ENCODE results near the gene GAREM1. TPM values are rescaled to one million over a fixed set of nuclear protein-coding genes. Genes with fewer than 3 reads are reported as not detected.

GAREM1 gene
- total and polyA plus RNA-seq, 2 donors (not counting 3 experiments of a cell fraction or from before 2014, with no cell fraction given): 0.69 to 1.0 TPM

DNA sequence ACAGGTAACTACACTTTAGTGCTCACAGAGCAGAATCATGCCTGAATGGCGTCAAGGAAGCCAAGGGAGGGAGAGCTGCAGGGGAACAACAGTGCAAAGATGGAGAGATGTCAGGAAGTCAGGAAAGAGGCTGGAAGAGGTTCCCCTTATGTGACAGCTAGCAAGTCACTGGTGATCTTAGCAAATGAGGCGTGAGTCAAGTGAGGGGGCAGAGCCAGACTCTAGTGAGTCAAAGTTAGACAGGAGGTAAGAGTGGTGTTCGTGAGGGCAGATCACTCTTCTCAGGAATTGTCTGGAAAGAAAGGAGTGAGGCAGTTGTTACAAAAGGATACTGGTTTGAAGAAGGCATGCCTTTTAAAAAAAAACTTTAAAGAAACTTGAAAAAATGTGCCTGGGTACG is 193.8 kb downstream of the GAREM1 start:
- H3K9me3 ChIP-seq (replicated peaks; ENCODE audit: control insufficient read depth, insufficient read depth, low read length): no peaks in the 10 kb centered on the region
- H3K27ac ChIP-seq (ENCODE audit: insufficient read depth, low read depth, low read length): no peak overlapping the region
- H3K4me1 ChIP-seq (ENCODE audit: control insufficient read depth, extremely low read depth, insufficient read depth, low read length): no peaks in the 10 kb centered on the region
- H3K36me3 ChIP-seq (ENCODE audit: control insufficient read depth in 2 of 2, extremely low read depth in 1 of 2, insufficient read depth in 2 of 2, low read length in 2 of 2): no peaks in the 10 kb centered on the region
- no peak overlapping the region for H2AFZ ChIP-seq (ENCODE audit: low read depth, low read length)
- FAIRE-seq: no peak
- DNase-seq (ENCODE audit: low read depth, low spot score): no peak
- H3K79me2 ChIP-seq (ENCODE audit: control insufficient read depth, insufficient read depth, low read length): no peaks in the 10 kb centered on the region
- BruUV-seq (replicated peaks): no TSS peak
- no peaks in the 10 kb centered on the region for H3K9me1 ChIP-seq (replicated peaks; ENCODE audit: control insufficient read depth, extremely low read depth, insufficient read depth, low read length)
- H3K27me3 ChIP-seq (ENCODE audit: control insufficient read depth in 2 of 2, insufficient read depth in 2 of 2, low read length in 2 of 2): peaks cover 1 to 2% of the 10 kb centered on the region in 2 experiments
- dilution Hi-C loops (cut with MboI; ENCODE audit: extremely low pct_ligation_motif_present, low sequenced_read_pairs) (no loop called here), intact Hi-C loops (cut with micrococcal nuclease) (no loop called here)
- H4K20me1 ChIP-seq (replicated peaks; ENCODE audit: control insufficient read depth, extremely low read depth, insufficient read depth, low read length): no peaks in the 10 kb centered on the region
- no peak overlapping the region for H3K9ac ChIP-seq (replicated peaks; ENCODE audit: extremely low read depth, insufficient read depth, low read length)
- ChIA-PET CTCF (interaction anchor here (0.9 to 2.4 kb wide), 5 partner anchors 12 to 285 kb away, joined by 3 to 11 read pairs (median 6); partner anchors contain the start of gene GAREM1), POLR2A (no interaction called here)
- no peak overlapping the region for H3K4me2 ChIP-seq (ENCODE audit: insufficient read depth, low read length)
- H3K4me3 ChIP-seq (replicated peaks in 1 of 3; ENCODE audit: insufficient read depth in 1 of 3, low read depth in 1 of 3, low read length in 3 of 3): no peak overlapping the region
- TF ChIP-seq POLR2AphosphoS5 (IDR thresholded peaks at IDR 0.05; ENCODE audit: insufficient read depth, low read depth, low read length): no peak
- TF ChIP-seq, protein P1, sequence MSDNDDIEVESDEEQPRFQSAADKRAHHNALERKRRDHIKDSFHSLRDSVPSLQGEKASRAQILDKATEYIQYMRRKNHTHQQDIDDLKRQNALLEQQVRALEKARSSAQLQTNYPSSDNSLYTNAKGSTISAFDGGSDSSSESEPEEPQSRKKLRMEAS (IDR thresholded peaks at IDR 0.05; ENCODE audit: insufficient read depth, insufficient read length): no peak
- TF ChIP-seq MYC (IDR thresholded peaks at IDR 0.05; ENCODE audit: low read depth, low read length): no peak
- no peak for TF ChIP-seq EZH2 (IDR thresholded peaks at IDR 0.05; ENCODE audit: borderline replicate concordance, low read depth, low read length, severe bottlenecking)
- no peak for TF ChIP-seq GATA2 (IDR thresholded peaks at IDR 0.05; ENCODE audit: insufficient read depth, insufficient read length, low read depth, low read length)
- no peak for TF ChIP-seq FOS (IDR thresholded peaks at IDR 0.05; ENCODE audit: borderline replicate concordance, insufficient read depth, low read length)
- no peak for TF ChIP-seq JUN (IDR thresholded peaks at IDR 0.05; ENCODE audit: borderline replicate concordance, insufficient read depth, insufficient read length, low read depth)
- TF ChIP-seq, protein P2, sequence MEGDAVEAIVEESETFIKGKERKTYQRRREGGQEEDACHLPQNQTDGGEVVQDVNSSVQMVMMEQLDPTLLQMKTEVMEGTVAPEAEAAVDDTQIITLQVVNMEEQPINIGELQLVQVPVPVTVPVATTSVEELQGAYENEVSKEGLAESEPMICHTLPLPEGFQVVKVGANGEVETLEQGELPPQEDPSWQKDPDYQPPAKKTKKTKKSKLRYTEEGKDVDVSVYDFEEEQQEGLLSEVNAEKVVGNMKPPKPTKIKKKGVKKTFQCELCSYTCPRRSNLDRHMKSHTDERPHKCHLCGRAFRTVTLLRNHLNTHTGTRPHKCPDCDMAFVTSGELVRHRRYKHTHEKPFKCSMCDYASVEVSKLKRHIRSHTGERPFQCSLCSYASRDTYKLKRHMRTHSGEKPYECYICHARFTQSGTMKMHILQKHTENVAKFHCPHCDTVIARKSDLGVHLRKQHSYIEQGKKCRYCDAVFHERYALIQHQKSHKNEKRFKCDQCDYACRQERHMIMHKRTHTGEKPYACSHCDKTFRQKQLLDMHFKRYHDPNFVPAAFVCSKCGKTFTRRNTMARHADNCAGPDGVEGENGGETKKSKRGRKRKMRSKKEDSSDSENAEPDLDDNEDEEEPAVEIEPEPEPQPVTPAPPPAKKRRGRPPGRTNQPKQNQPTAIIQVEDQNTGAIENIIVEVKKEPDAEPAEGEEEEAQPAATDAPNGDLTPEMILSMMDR (IDR thresholded peaks at IDR 0.05; ENCODE audit: extremely low read depth in 1 of 2, insufficient read depth in 1 of 2, low read depth in 1 of 2, low read length in 2 of 2): no peak
- no peak for TF ChIP-seq POLR2A (IDR thresholded peaks at IDR 0.05; ENCODE audit: low read depth, low read length)

Measured in endothelial cell of umbilical vein (primary cell).